Activated T-cell treated with anti-CD3 and anti-CD28 coated beads, Interleukin-2, amount 50 U/mL, for 1 hour (primary cell): ENCODE measurements around the gene CDH4.

Experiments used
- DNase-seq: peaks from one replicate; pipeline ENCODE4 v3.0.0-alpha.2; 2020

The CDH4 gene

GRCh38 chr20:61663521-61664425 lies 411.7 kb downstream of the CDH4 start:
- no peak for DNase-seq

GRCh38 chr20:61664556-61665320 lies 412.7 kb downstream of the CDH4 start:
- no peak for DNase-seq

GRCh38 chr20:61665528-61666470 lies 413.7 kb downstream of the CDH4 start:
- DNase-seq, result no peak

- DNase-seq, result no peak
Observed at GRCh38 chr20:61666471-61666832, 414.4 kb downstream of the CDH4 start.

- DNase-seq, result no peak
Observed at GRCh38 chr20:61667056-61667792, 415.2 kb downstream of the CDH4 start.

- no peak for DNase-seq
Observed at GRCh38 chr20:61668065-61668650, 416.1 kb downstream of the CDH4 start.

- DNase-seq, result no peak
Observed at GRCh38 chr20:61668771-61669503, 416.9 kb downstream of the CDH4 start.

GRCh38 chr20:61670274-61670673 lies 418.2 kb downstream of the CDH4 start:
- DNase-seq, result no peak

GRCh38 chr20:61671559-61671958 lies 419.5 kb downstream of the CDH4 start:
- no peak for DNase-seq

- DNase-seq, result no peak
Observed at GRCh38 chr20:61673152-61673847, 421.2 kb downstream of the CDH4 start.

GRCh38 chr20:61674121-61674520 lies 422.1 kb downstream of the CDH4 start:
- no peak for DNase-seq

GRCh38 chr20:61674688-61675087 lies 422.6 kb downstream of the CDH4 start:
- no peak for DNase-seq

GRCh38 chr20:61677928-61678327 lies 425.9 kb downstream of the CDH4 start:
- DNase-seq, result no peak

- DNase-seq, result no peak
Observed at GRCh38 chr20:61678437-61678836, 426.4 kb downstream of the CDH4 start.

GRCh38 chr20:61679473-61679872 lies 427.4 kb downstream of the CDH4 start:
- DNase-seq, result no peak

GRCh38 chr20:61680096-61680495 lies 428.0 kb downstream of the CDH4 start:
- DNase-seq, result no peak

- DNase-seq, result no peak
Observed at GRCh38 chr20:61682114-61682995, 430.3 kb downstream of the CDH4 start.

- no peak for DNase-seq
Observed at GRCh38 chr20:61682996-61683681, 431.1 kb downstream of the CDH4 start.

- DNase-seq, result no peak
Observed at GRCh38 chr20:61683721-61684120, 431.7 kb downstream of the CDH4 start.
